ENCODE measurements around the gene PRKCE. TPM values are rescaled to one million over a fixed set of nuclear protein-coding genes. Genes with fewer than 3 reads are reported as not detected.

Gene PRKCE
- total and polyA plus RNA-seq, 2 experiments from 2014 or later: 9.6 to 11.9 TPM

GRCh38 chr2:45826460-45826859, 175.0 kb downstream of the PRKCE start:
- 82% methylated on average over 6 of the region's 6 CpGs for WGBS (ENCODE audit: low lambda C conversion rate, missing lambda C conversion rate)
- Histone ChIP-seq H3K9me2 (replicated peaks; ENCODE audit: insufficient read depth) (no peaks in the 10 kb centered on the region), H3K4me1 (ENCODE audit: insufficient read depth) (peaks cover 12% of the 10 kb centered on the region), H4K20me1 (ENCODE audit: insufficient read depth, poor library complexity, severe bottlenecking) (no peaks in the 10 kb centered on the region), H2AFZ (no peak overlapping the region), H3K9me3 (ENCODE audit: low read depth) (peaks cover 8% of the 10 kb centered on the region), H3K79me2 (no peaks in the 10 kb centered on the region), H3K4me3 (no peak overlapping the region), H3K27me3 (no peaks in the 10 kb centered on the region), H3K36me3 (replicated peaks; ENCODE audit: insufficient read depth, low read depth) (no peaks in the 10 kb centered on the region), H3K4me2 (no peak overlapping the region), H3K27ac (no peak overlapping the region)
- TF ChIP-seq EZH2phosphoT487 (IDR thresholded peaks at IDR 0.05; ENCODE audit: low read depth, severe bottlenecking, unreplicated experiment): no peak
- no peak for TF ChIP-seq CTCF (IDR thresholded peaks at IDR 0.05; ENCODE audit: poor library complexity)
- TF ChIP-seq EZH2 (IDR thresholded peaks at IDR 0.05; ENCODE audit: borderline replicate concordance): no peak
- no peak for DNase-seq (ENCODE audit: low spot score)

- Histone ChIP-seq H2AFZ (no peak overlapping the region), H3K27me3 (no peaks in the 10 kb centered on the region), H3K9me2 (replicated peaks; ENCODE audit: insufficient read depth) (no peaks in the 10 kb centered on the region), H3K79me2 (no peaks in the 10 kb centered on the region), H3K9me3 (ENCODE audit: low read depth) (peaks cover 8% of the 10 kb centered on the region), H3K4me2 (no peak overlapping the region), H3K4me3 (no peak overlapping the region), H3K4me1 (ENCODE audit: insufficient read depth) (peaks cover 6% of the 10 kb centered on the region), H3K36me3 (replicated peaks; ENCODE audit: insufficient read depth, low read depth) (no peaks in the 10 kb centered on the region), H4K20me1 (ENCODE audit: insufficient read depth, poor library complexity, severe bottlenecking) (no peaks in the 10 kb centered on the region), H3K27ac (no peak overlapping the region)
- 80% methylated on average over 10 of the region's 10 CpGs for WGBS (ENCODE audit: low lambda C conversion rate, missing lambda C conversion rate)
- TF ChIP-seq EZH2 (IDR thresholded peaks at IDR 0.05; ENCODE audit: borderline replicate concordance) (no peak), CTCF (IDR thresholded peaks at IDR 0.05; ENCODE audit: poor library complexity) (no peak), EZH2phosphoT487 (IDR thresholded peaks at IDR 0.05; ENCODE audit: low read depth, severe bottlenecking, unreplicated experiment) (no peak)
- peak; percentile 44 for DNase-seq (ENCODE audit: low spot score)
These were observed 175.6 kb downstream of the PRKCE start for GRCh38 chr2:45826884-45827635.

- Histone ChIP-seq H3K36me3 (replicated peaks; ENCODE audit: insufficient read depth, low read depth) (no peaks in the 10 kb centered on the region), H4K20me1 (ENCODE audit: insufficient read depth, poor library complexity, severe bottlenecking) (no peaks in the 10 kb centered on the region), H2AFZ (no peak overlapping the region), H3K27ac (no peak overlapping the region), H3K4me1 (ENCODE audit: insufficient read depth) (no peaks in the 10 kb centered on the region), H3K79me2 (no peaks in the 10 kb centered on the region), H3K9me2 (replicated peaks; ENCODE audit: insufficient read depth) (no peaks in the 10 kb centered on the region), H3K27me3 (no peaks in the 10 kb centered on the region), H3K4me3 (no peak overlapping the region), H3K9me3 (ENCODE audit: low read depth) (peaks cover 8% of the 10 kb centered on the region), H3K4me2 (no peak overlapping the region)
- TF ChIP-seq CTCF (IDR thresholded peaks at IDR 0.05; ENCODE audit: poor library complexity) (no peak), EZH2phosphoT487 (IDR thresholded peaks at IDR 0.05; ENCODE audit: low read depth, severe bottlenecking, unreplicated experiment) (no peak), EZH2 (IDR thresholded peaks at IDR 0.05; ENCODE audit: borderline replicate concordance) (no peak)
- DNase-seq (ENCODE audit: low spot score): no peak
These were observed 178.8 kb downstream of the PRKCE start for GRCh38 chr2:45830322-45830721.
